ENCODE data around the gene ATG7. TPM values are rescaled to one million over a fixed set of nuclear protein-coding genes. Genes with fewer than 3 reads are reported as not detected.
A peak's percentile ranks its signal among the peaks of the same experiment; 100 is the strongest.

Gene ATG7
- total RNA-seq, 2 donors from 2014 or later = 33.9 to 38.4 TPM

DNA sequence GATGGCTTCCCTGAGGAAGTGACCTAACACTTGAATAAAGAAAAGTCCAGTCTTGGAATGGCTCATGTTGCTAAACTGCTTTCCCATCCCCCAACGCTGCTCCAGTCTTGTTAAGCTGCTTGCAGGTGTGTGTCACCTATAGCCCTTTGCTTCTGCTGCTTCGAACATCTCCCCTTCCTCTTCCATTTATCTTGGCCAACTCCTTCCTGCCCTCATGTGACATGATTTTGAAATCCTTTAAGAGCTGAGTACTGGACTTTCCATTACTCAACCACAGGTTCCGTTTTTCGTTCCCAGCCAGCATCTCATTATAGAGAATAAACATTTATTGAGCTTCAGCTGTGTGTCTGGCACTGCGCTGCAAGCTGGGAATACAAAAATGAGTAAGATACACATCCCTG is 1.7 kb downstream of the ATG7 start:
- 95 to 100% methylated on average over 5 of the region's 5 CpGs for WGBS, 2 experiments (ENCODE audit: insufficient coverage in 1 of 2, insufficient read length in 1 of 2)
- Mint-ChIP-seq H3K27ac (no peak overlapping the region), H3K27me3 (ENCODE audit: insufficient read depth) (no peaks in the 10 kb centered on the region), H3K4me3 (peak overlapping the region; percentile 97), H3K4me1 (peaks cover 10% of the 10 kb centered on the region), H3K36me3 (ENCODE audit: low read depth) (peaks cover 30% of the 10 kb centered on the region), H3K9me3 (peaks cover 23% of the 10 kb centered on the region)
- Histone ChIP-seq H3K9me3 (ENCODE audit: control insufficient read depth, low read length) (peaks cover 13% of the 10 kb centered on the region), H3K27ac (ENCODE audit: low read depth, low read length) (no peak overlapping the region), H3K36me3 (ENCODE audit: control insufficient read depth, insufficient read depth, low read length) (peaks cover 21% of the 10 kb centered on the region), H3K9ac (ENCODE audit: extremely low read depth, low read length, poor library complexity, severe bottlenecking) (no peak overlapping the region), H3K4me3 (ENCODE audit: low read length) (no peak overlapping the region), H3K4me1 (ENCODE audit: control insufficient read depth, insufficient read depth, low read length) (peaks cover 3% of the 10 kb centered on the region), H3K27me3 (ENCODE audit: control insufficient read depth, insufficient read depth, low read length, poor library complexity, severe bottlenecking) (no peaks in the 10 kb centered on the region)
- no peak for DNase-seq
- TF ChIP-seq, protein P1, sequence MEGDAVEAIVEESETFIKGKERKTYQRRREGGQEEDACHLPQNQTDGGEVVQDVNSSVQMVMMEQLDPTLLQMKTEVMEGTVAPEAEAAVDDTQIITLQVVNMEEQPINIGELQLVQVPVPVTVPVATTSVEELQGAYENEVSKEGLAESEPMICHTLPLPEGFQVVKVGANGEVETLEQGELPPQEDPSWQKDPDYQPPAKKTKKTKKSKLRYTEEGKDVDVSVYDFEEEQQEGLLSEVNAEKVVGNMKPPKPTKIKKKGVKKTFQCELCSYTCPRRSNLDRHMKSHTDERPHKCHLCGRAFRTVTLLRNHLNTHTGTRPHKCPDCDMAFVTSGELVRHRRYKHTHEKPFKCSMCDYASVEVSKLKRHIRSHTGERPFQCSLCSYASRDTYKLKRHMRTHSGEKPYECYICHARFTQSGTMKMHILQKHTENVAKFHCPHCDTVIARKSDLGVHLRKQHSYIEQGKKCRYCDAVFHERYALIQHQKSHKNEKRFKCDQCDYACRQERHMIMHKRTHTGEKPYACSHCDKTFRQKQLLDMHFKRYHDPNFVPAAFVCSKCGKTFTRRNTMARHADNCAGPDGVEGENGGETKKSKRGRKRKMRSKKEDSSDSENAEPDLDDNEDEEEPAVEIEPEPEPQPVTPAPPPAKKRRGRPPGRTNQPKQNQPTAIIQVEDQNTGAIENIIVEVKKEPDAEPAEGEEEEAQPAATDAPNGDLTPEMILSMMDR (conservative IDR thresholded peaks at IDR 0.05) = no peak

DNA sequence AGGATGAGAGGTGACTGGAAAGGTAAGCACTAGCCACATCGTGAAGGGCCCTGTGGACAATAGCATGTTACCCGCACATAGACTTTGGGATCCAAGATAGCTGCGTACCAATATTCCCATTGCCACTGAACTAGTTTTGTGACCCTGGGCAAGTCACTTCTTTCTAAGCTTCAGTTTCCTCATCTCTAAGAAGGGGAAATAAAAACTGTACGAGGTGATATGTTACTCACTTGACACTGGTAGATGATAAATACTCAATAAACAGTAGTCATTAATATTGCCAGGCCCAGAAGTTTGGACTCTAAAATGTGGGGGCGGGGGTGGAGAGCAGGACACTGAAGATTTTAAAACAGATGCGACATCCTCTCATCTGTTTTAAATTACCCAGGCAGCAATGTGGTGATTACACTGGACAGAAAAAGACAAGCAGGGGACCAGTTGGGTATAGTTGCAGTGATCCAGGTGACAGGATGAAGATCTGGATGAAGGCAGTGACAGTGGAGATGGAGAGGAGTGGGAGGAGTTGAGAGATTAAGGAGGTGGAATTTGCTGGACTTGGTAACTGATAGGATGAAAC is 2.5 kb downstream of the ATG7 start:
- H3K27ac Mint-ChIP-seq = no peak overlapping the region
- H3K27ac ChIP-seq (ENCODE audit: low read depth, low read length) = no peak overlapping the region
- H3K27me3 Mint-ChIP-seq (ENCODE audit: insufficient read depth) = no peaks in the 10 kb centered on the region
- H3K36me3 ChIP-seq (ENCODE audit: control insufficient read depth, insufficient read depth, low read length) = peaks cover 22% of the 10 kb centered on the region
- H3K4me3 ChIP-seq (ENCODE audit: low read length) = no peak overlapping the region
- H3K4me1 ChIP-seq (ENCODE audit: control insufficient read depth, insufficient read depth, low read length) = peaks cover 3% of the 10 kb centered on the region
- WGBS, 2 experiments (ENCODE audit: insufficient coverage in 1 of 2, insufficient read length in 1 of 2) = 94 to 100% methylated on average over 3 to 5 of the region's 6 CpGs
- H3K9me3 ChIP-seq (ENCODE audit: control insufficient read depth, low read length) = peaks cover 13% of the 10 kb centered on the region
- TF ChIP-seq, protein P1 (conservative IDR thresholded peaks at IDR 0.05) = no peak
- no peak overlapping the region for H3K9ac ChIP-seq (ENCODE audit: extremely low read depth, low read length, poor library complexity, severe bottlenecking)
- no peak overlapping the region for H3K4me3 Mint-ChIP-seq
- peaks cover 23% of the 10 kb centered on the region for H3K9me3 Mint-ChIP-seq
- no peaks in the 10 kb centered on the region for H3K27me3 ChIP-seq (ENCODE audit: control insufficient read depth, insufficient read depth, low read length, poor library complexity, severe bottlenecking)
- DNase-seq = no peak
- H3K36me3 Mint-ChIP-seq (ENCODE audit: low read depth) = peaks cover 30% of the 10 kb centered on the region
- peaks cover 10% of the 10 kb centered on the region for H3K4me1 Mint-ChIP-seq

DNA sequence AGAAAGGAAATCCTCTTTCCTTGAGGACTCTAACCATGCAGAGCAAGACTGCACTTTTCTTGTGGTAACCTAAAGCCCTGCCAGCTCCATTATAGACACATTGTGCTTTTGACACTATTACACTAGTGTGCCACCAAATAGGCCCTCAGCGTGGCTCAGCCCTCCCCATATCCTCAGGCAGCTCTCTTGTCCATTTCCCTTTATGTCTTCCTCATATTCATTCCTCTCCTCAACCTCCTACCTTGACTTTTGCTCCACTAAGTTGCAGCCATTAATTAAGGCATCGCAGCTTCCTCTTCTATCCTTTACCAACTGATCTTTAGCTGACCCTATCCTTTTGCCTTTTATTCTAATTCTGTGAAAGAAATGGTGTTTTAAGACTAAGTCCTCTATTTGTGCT is 3.7 kb downstream of the ATG7 start:
- H3K27me3 Mint-ChIP-seq (ENCODE audit: insufficient read depth) = no peaks in the 10 kb centered on the region
- peaks cover 7% of the 10 kb centered on the region for H3K4me1 Mint-ChIP-seq
- H3K27ac ChIP-seq (ENCODE audit: low read depth, low read length) = no peak overlapping the region
- H3K4me1 ChIP-seq (ENCODE audit: control insufficient read depth, insufficient read depth, low read length) = peaks cover 3% of the 10 kb centered on the region
- peaks cover 30% of the 10 kb centered on the region for H3K36me3 ChIP-seq (ENCODE audit: control insufficient read depth, insufficient read depth, low read length)
- H3K27me3 ChIP-seq (ENCODE audit: control insufficient read depth, insufficient read depth, low read length, poor library complexity, severe bottlenecking) = no peaks in the 10 kb centered on the region
- no peak for DNase-seq
- H3K9me3 Mint-ChIP-seq = peaks cover 23% of the 10 kb centered on the region
- H3K4me3 ChIP-seq (ENCODE audit: low read length) = no peak overlapping the region
- WGBS, 2 experiments (ENCODE audit: insufficient coverage in 1 of 2, insufficient read length in 1 of 2) = 91 to 100% methylated on average over 1 of the region's 2 CpGs
- TF ChIP-seq, protein P1 (conservative IDR thresholded peaks at IDR 0.05) = no peak
- peaks cover 13% of the 10 kb centered on the region for H3K9me3 ChIP-seq (ENCODE audit: control insufficient read depth, low read length)
- no peak overlapping the region for H3K27ac Mint-ChIP-seq
- no peak overlapping the region for H3K4me3 Mint-ChIP-seq
- peaks cover 30% of the 10 kb centered on the region for H3K36me3 Mint-ChIP-seq (ENCODE audit: low read depth)
- no peak overlapping the region for H3K9ac ChIP-seq (ENCODE audit: extremely low read depth, low read length, poor library complexity, severe bottlenecking)
